Measurements from ENCODE around the gene COL27A1.

COL27A1 gene

DNA sequence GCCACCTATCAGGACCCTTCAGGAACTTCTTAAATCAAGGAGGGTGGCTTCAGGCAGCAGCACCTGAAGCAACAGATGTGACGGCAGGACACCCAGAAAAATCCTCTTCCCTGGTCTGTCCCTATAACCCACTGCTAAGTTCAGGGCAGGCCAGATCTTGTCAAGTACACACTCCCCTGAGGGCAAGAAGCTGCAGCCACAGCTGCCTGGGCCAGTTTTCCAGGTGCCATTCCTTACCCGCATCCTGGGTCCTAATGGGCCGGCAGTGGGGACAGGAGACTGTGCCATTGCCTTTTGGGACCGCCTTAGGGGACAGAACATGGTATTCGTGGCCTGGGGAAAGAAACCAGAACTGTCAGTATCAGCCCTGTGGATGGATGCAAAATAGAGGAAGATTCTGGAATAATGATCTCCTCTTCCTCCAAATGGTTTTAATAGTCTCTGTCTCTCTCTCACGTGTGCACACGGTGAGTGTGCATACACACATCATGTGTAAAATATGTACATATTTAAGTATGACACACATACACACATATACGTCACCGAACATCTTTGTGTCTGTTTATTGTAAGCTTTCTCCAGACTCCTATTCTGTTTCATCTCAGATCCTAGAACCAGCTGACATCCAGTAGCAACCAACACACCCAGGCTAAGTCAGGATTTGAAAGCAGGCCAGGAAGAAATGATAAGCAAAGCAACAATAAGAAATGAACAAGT, 188.3 kb downstream of the COL27A1 start:
- H3K4me3 ChIP-seq (ENCODE audit: control insufficient read depth, low read depth, low read length): no peak overlapping the region
- TF ChIP-seq, protein P1, sequence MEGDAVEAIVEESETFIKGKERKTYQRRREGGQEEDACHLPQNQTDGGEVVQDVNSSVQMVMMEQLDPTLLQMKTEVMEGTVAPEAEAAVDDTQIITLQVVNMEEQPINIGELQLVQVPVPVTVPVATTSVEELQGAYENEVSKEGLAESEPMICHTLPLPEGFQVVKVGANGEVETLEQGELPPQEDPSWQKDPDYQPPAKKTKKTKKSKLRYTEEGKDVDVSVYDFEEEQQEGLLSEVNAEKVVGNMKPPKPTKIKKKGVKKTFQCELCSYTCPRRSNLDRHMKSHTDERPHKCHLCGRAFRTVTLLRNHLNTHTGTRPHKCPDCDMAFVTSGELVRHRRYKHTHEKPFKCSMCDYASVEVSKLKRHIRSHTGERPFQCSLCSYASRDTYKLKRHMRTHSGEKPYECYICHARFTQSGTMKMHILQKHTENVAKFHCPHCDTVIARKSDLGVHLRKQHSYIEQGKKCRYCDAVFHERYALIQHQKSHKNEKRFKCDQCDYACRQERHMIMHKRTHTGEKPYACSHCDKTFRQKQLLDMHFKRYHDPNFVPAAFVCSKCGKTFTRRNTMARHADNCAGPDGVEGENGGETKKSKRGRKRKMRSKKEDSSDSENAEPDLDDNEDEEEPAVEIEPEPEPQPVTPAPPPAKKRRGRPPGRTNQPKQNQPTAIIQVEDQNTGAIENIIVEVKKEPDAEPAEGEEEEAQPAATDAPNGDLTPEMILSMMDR (IDR thresholded peaks at IDR 0.05; ENCODE audit: control insufficient read depth, insufficient read depth, low read depth, low read length, missing control alignments): no peak
- DNase-seq (ENCODE audit: low read depth): no peak

- TF ChIP-seq, protein P1 (IDR thresholded peaks at IDR 0.05; ENCODE audit: control insufficient read depth, insufficient read depth, low read depth, low read length, missing control alignments): no peak
- H3K4me3 ChIP-seq (ENCODE audit: control insufficient read depth, low read depth, low read length): no peak overlapping the region
- no peak for DNase-seq (ENCODE audit: low read depth)
Observed at GRCh38 chr9:114344188-114344566, 188.8 kb downstream of the COL27A1 start.

- TF ChIP-seq, protein P1 (IDR thresholded peaks at IDR 0.05; ENCODE audit: control insufficient read depth, insufficient read depth, low read depth, low read length, missing control alignments): no peak
- DNase-seq (ENCODE audit: low read depth): no peak
- H3K4me3 ChIP-seq (ENCODE audit: control insufficient read depth, low read depth, low read length): no peak overlapping the region
Observed at GRCh38 chr9:114344692-114345091, 189.4 kb downstream of the COL27A1 start.

GRCh38 chr9:114345493-114346065, 190.2 kb downstream of the COL27A1 start:
- no peak for DNase-seq (ENCODE audit: low read depth)
- TF ChIP-seq, protein P1 (IDR thresholded peaks at IDR 0.05; ENCODE audit: control insufficient read depth, insufficient read depth, low read depth, low read length, missing control alignments): no peak
- no peak overlapping the region for H3K4me3 ChIP-seq (ENCODE audit: control insufficient read depth, low read depth, low read length)

DNA sequence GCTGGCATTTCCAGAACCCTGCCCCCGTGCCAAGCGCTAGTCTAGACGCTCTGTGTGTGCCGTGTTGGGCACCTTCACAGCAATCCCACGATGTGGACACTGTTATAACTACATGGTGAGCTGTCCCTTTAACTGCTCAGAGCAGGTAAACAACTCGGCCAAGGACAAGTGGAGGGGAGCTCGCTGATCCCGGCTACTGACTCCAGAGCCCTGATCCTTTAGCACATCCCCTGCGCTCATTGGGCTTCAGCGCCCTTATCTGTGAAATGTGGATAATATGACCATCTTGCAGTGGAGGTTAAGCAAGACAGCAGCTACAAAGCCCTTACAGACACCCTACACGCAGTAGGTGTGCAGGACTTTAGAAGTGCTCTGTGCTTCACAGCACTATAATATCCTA, 190.8 kb downstream of the COL27A1 start:
- TF ChIP-seq, protein P1 (IDR thresholded peaks at IDR 0.05; ENCODE audit: control insufficient read depth, insufficient read depth, low read depth, low read length, missing control alignments): no peak
- H3K4me3 ChIP-seq (ENCODE audit: control insufficient read depth, low read depth, low read length): no peak overlapping the region
- no peak for DNase-seq (ENCODE audit: low read depth)

DNA sequence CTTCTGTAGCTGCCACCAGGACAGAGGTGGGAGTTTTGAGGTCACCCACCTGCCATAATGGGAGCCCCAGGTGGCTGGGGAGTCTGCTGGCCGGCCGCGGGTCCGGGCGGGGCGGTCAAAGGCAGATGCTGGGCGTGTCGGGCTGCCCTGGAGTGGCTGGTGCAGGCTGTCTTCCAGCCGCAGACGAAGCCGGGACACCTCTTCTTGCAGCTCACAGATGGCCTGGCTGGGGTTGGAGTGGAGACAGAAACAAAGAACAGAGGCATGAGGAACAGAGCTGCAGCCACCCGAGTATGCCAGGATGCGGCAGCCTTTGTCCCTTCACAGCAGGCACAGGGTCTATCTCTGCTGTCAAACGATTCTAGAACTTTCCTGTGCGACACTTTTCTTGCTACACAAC, 192.3 kb downstream of the COL27A1 start:
- H3K4me3 ChIP-seq (ENCODE audit: control insufficient read depth, low read depth, low read length): no peak overlapping the region
- no peak for DNase-seq (ENCODE audit: low read depth)
- TF ChIP-seq, protein P1 (IDR thresholded peaks at IDR 0.05; ENCODE audit: control insufficient read depth, insufficient read depth, low read depth, low read length, missing control alignments): no peak
